ENCODE data around the gene ZNF462.

The ZNF462 gene

GRCh38 chr9:107007402-107007801, 144.4 kb downstream of the ZNF462 start:
- peak; percentile 47 for DNase-seq (ENCODE audit: low read depth, low spot score)

- DNase-seq (ENCODE audit: low read depth, low spot score) = no peak
Measured at GRCh38 chr9:107008011-107008410, 145.0 kb downstream of the ZNF462 start.

- DNase-seq (ENCODE audit: low read depth, low spot score) = no peak
Measured at GRCh38 chr9:107008447-107008846, 145.5 kb downstream of the ZNF462 start.

- no peak for DNase-seq (ENCODE audit: low read depth, low spot score)
Measured at GRCh38 chr9:107016383-107016782, 153.4 kb downstream of the ZNF462 start.

- DNase-seq (ENCODE audit: low read depth, low spot score) = no peak
Measured at GRCh38 chr9:107018861-107019545, 156.0 kb downstream of the ZNF462 start.

GRCh38 chr9:107020040-107020530, 157.1 kb downstream of the ZNF462 start:
- peak; percentile 14 for DNase-seq (ENCODE audit: low read depth, low spot score)

- no peak for DNase-seq (ENCODE audit: low read depth, low spot score)
Measured at GRCh38 chr9:107024193-107024592, 161.2 kb downstream of the ZNF462 start.

GRCh38 chr9:107025260-107026035, 162.5 kb downstream of the ZNF462 start:
- DNase-seq (ENCODE audit: low read depth, low spot score) = no peak

- no peak for DNase-seq (ENCODE audit: low read depth, low spot score)
Measured at GRCh38 chr9:107029146-107029545, 166.2 kb downstream of the ZNF462 start.

GRCh38 chr9:107033966-107034365, 171.0 kb downstream of the ZNF462 start:
- no peak for DNase-seq (ENCODE audit: low read depth, low spot score)

- DNase-seq (ENCODE audit: low read depth, low spot score) = no peak
Measured at GRCh38 chr9:107034831-107035230, 171.9 kb downstream of the ZNF462 start.

- no peak for DNase-seq (ENCODE audit: low read depth, low spot score)
Measured at GRCh38 chr9:107036367-107036766, 173.4 kb downstream of the ZNF462 start.

GRCh38 chr9:107039542-107039941, 176.6 kb downstream of the ZNF462 start:
- no peak for DNase-seq (ENCODE audit: low read depth, low spot score)

GRCh38 chr9:107042606-107043005, 179.6 kb downstream of the ZNF462 start:
- DNase-seq (ENCODE audit: low read depth, low spot score) = no peak

GRCh38 chr9:107043886-107044285, 180.9 kb downstream of the ZNF462 start:
- DNase-seq (ENCODE audit: low read depth, low spot score) = peak; percentile 52

GRCh38 chr9:107044872-107045271, 181.9 kb downstream of the ZNF462 start:
- peak; percentile 10 for DNase-seq (ENCODE audit: low read depth, low spot score)

- no peak for DNase-seq (ENCODE audit: low read depth, low spot score)
Measured at GRCh38 chr9:107046692-107047091, 183.7 kb downstream of the ZNF462 start.

- peak; percentile 38 for DNase-seq (ENCODE audit: low read depth, low spot score)
Measured at GRCh38 chr9:107049046-107049802, 186.3 kb downstream of the ZNF462 start.

GRCh38 chr9:107049803-107050184, 186.8 kb downstream of the ZNF462 start:
- peak; percentile 24 for DNase-seq (ENCODE audit: low read depth, low spot score)

- peak; percentile 12 for DNase-seq (ENCODE audit: low read depth, low spot score)
Measured at GRCh38 chr9:107051392-107051791, 188.4 kb downstream of the ZNF462 start.

- DNase-seq (ENCODE audit: low read depth, low spot score) = no peak
Measured at GRCh38 chr9:107054146-107054545, 191.2 kb downstream of the ZNF462 start.

GRCh38 chr9:107059220-107059619, 196.3 kb downstream of the ZNF462 start:
- no peak for DNase-seq (ENCODE audit: low read depth, low spot score)

Measured in ELF-1 (cell line).